HEK293 (cell line): ENCODE data around the gene ILKAP.
"Not testable (repeated sequence)": the region's sequence is repeated elsewhere in the genome, so short reads cannot be mapped to it uniquely, and the experiment has no call there.

Experiments used
- CTCF ChIA-PET: fragments of 350-600 bp; formaldehyde crosslinking; extraction: SDS; loops from one replicate; lab custom pipeline; 2021; ENCODE audit warnings: antibody characterized with exemption; lab: Yijun Ruan, JAX
- POLR2A ChIA-PET: fragments of 300-600 bp; formaldehyde crosslinking; extraction: SDS; loops from one replicate; lab custom pipeline; 2020; ENCODE audit warnings: antibody characterized with exemption, inconsistent platforms; lab: Yijun Ruan, JAX
- H3K27ac ChIP-seq: fragments of 200-500 bp; sonication (Bioruptor generic); 2 replicates; pipeline ENCODE4 v1.5.1; 2014; ENCODE audit warnings: low read depth, low read length, control low read depth, inconsistent platforms; ENCODE audit errors: extremely low read depth
- H3K36me3 ChIP-seq, 2 experiments: fragments of 200-500 bp in 1 of 2; sonication (Bioruptor generic) in 1 of 2; 1 replicate in 1 of 2; 2 replicates in 1 of 2; pipeline ENCODE4 v1.5.1; 2014 to 2017; ENCODE audit warnings: inconsistent platforms in 2 of 2, low read length in 2 of 2; ENCODE audit not compliant: control insufficient read depth in 2 of 2, insufficient read depth in 1 of 2
- H3K4me1 ChIP-seq: fragments of 200-500 bp; sonication (Bioruptor generic); 2 replicates; pipeline ENCODE4 v1.5.1; 2014; ENCODE audit warnings: mild to moderate bottlenecking, low read length, inconsistent platforms; ENCODE audit not compliant: control insufficient read depth, insufficient read depth
- H3K4me3 ChIP-seq: 2 replicates; pipeline ENCODE4 v1.5.1; 2011; ENCODE audit warnings: low read depth, mild to moderate bottlenecking, control low read depth, low read length, moderate library complexity
- H3K9me3 ChIP-seq: fragments of 200-500 bp; sonication (Bioruptor generic); 2 replicates; pipeline ENCODE4 v1.5.1; 2014; ENCODE audit warnings: low read depth, low read length, inconsistent platforms; ENCODE audit not compliant: control insufficient read depth, insufficient read depth
- KLF17 ChIP-seq: fragments of 450-650 bp; formaldehyde crosslinking; IDR thresholded peaks from 2 replicates; pipeline ENCODE4 v1.5.1; 2016; ENCODE audit warnings: missing biosample characterization, missing genetic modification characterization
- PATZ1 ChIP-seq: fragments of 450-650 bp; formaldehyde crosslinking; IDR thresholded peaks from 2 replicates; pipeline ENCODE4 v1.5.1; 2016; ENCODE audit warnings: missing biosample characterization, missing genetic modification characterization
- PRDM10 ChIP-seq: fragments of 450-650 bp; formaldehyde crosslinking; IDR thresholded peaks from 2 replicates; pipeline ENCODE4 v1.5.1; 2016; ENCODE audit warnings: missing biosample characterization, missing genetic modification characterization
- SCRT1 ChIP-seq: fragments of 450-650 bp; formaldehyde crosslinking; IDR thresholded peaks from 2 replicates; pipeline ENCODE4 v1.5.1; 2016; ENCODE audit warnings: missing biosample characterization, missing genetic modification characterization, borderline replicate concordance
- SCRT2 ChIP-seq: fragments of 450-650 bp; formaldehyde crosslinking; IDR thresholded peaks from 2 replicates; pipeline ENCODE4 v1.5.1; 2016; ENCODE audit warnings: missing biosample characterization, missing genetic modification characterization
- ZBTB11 ChIP-seq: fragments of 450-650 bp; formaldehyde crosslinking; conservative IDR thresholded peaks from 2 replicates; pipeline ENCODE4 v1.5.1; 2016; ENCODE audit warnings: low read depth, missing biosample characterization, missing genetic modification characterization
- ZBTB20 ChIP-seq: fragments of 450-650 bp; formaldehyde crosslinking; IDR thresholded peaks from 2 replicates; pipeline ENCODE4 v1.5.1; 2016; ENCODE audit warnings: missing biosample characterization, missing genetic modification characterization
- ZBTB44 ChIP-seq: fragments of 450-650 bp; IDR thresholded peaks from 2 replicates; pipeline ENCODE4 v1.5.1; 2018; ENCODE audit warnings: missing biosample characterization, mild to moderate bottlenecking, missing genetic modification characterization
- ZFP69B ChIP-seq: fragments of 450-650 bp; formaldehyde crosslinking; IDR thresholded peaks from 2 replicates; pipeline ENCODE4 v1.5.1; 2016; ENCODE audit warnings: missing biosample characterization, missing genetic modification characterization
- ZNF157 ChIP-seq: fragments of 450-650 bp; formaldehyde crosslinking; IDR thresholded peaks from 2 replicates; pipeline ENCODE4 v1.5.1; 2016; ENCODE audit warnings: missing biosample characterization, missing genetic modification characterization
- ZNF398 ChIP-seq: fragments of 450-650 bp; formaldehyde crosslinking; IDR thresholded peaks from 2 replicates; pipeline ENCODE4 v1.5.1; 2017; ENCODE audit warnings: missing biosample characterization, missing genetic modification characterization
- ZNF48 ChIP-seq: fragments of 450-650 bp; formaldehyde crosslinking; IDR thresholded peaks from 2 replicates; pipeline ENCODE4 v1.5.1; 2016; ENCODE audit warnings: missing biosample characterization, missing genetic modification characterization
- ZNF670 ChIP-seq: fragments of 450-650 bp; formaldehyde crosslinking; IDR thresholded peaks from 2 replicates; pipeline ENCODE4 v1.5.1; 2016; ENCODE audit warnings: missing biosample characterization, missing genetic modification characterization, low read depth

Gene ILKAP

GRCh38 chr2:238171575-238172187, 31.8 kb downstream of the ILKAP start:
- H3K4me3 ChIP-seq, result no peak overlapping the region

GRCh38 chr2:238171072-238171431, 32.4 kb downstream of the ILKAP start:
- POLR2A ChIA-PET, H3K27ac ChIP-seq, CTCF ChIA-PET, H3K4me3 ChIP-seq, H3K4me1 ChIP-seq, H3K9me3 ChIP-seq: not testable (repeated sequence)
- H3K36me3 ChIP-seq, result peaks cover 3 to 93% of the 10 kb centered on the region in 2 experiments; a peak in 2 of 3 replicates

More at GRCh38 chr2:238171575-238172187, 31.8 kb downstream of the ILKAP start:
- TF ChIP-seq PRDM10 (tag by site-specific recombination), result 0 out of 2 replicates have a peak, but pooled peaks have one; percentile 33
- TF ChIP-seq ZBTB11 (tag by site-specific recombination), result no peak
- TF ChIP-seq PATZ1, result no peak
- ChIA-PET CTCF (no interaction called here), POLR2A (no interaction called here)
- 0 out of 2 replicates have a peak, but pooled peaks cover 8% of the 10 kb centered on the region for H3K4me1 ChIP-seq
- no peaks in the 10 kb centered on the region for H3K9me3 ChIP-seq
- H3K27ac ChIP-seq, result no peak overlapping the region
- peaks cover 3 to 93% of the 10 kb centered on the region in 2 experiments; a peak in 2 of 3 replicates for H3K36me3 ChIP-seq

GRCh38 chr2:238170386-238171071, 33.0 kb downstream of the ILKAP start:
- Histone ChIP-seq H3K27ac (peak overlapping the region; percentile 72), H3K9me3 (no peaks in the 10 kb centered on the region), H3K4me3 (no peak overlapping the region), H3K4me1 (0 out of 2 replicates have a peak, but pooled peaks cover 8% of the 10 kb centered on the region), H3K36me3 (peaks cover 3 to 92% of the 10 kb centered on the region in 2 experiments; a peak in 2 of 3 replicates)
- ChIA-PET CTCF (interaction anchor here (1.3 kb wide), 1 partner anchor 10 kb away, joined by 3 read pairs; no protein-coding TSS in a partner anchor), POLR2A (no interaction called here)
- TF ChIP-seq ZNF48, result no peak
- TF ChIP-seq KLF17 (tag by site-specific recombination), result no peak
- 0 out of 2 replicates have a peak, but pooled peaks have one; percentile 10 for TF ChIP-seq SCRT1 (tag by site-specific recombination)
- peak; percentile 57 for TF ChIP-seq SCRT2 (tag by site-specific recombination)
- TF ChIP-seq ZBTB20 (tag by site-specific recombination), result no peak
- TF ChIP-seq ZBTB44, result no peak
- TF ChIP-seq ZNF157 (tag by site-specific recombination), result no peak
- TF ChIP-seq ZFP69B (tag by site-specific recombination), result no peak
- no peak for TF ChIP-seq ZNF670 (tag by site-specific recombination)
- TF ChIP-seq ZNF398, result no peak
